ENCODE results near the gene CSPG5. TPM values are rescaled to one million over a fixed set of nuclear protein-coding genes. Genes with fewer than 3 reads are reported as not detected.

Gene CSPG5
- total RNA-seq, 1 experiment from 2014 or later = 5.7 TPM

- Histone ChIP-seq H2BK120ac (ENCODE audit: low read depth, low read length, poor library complexity, severe bottlenecking) (no peak overlapping the region), H4K20me1 (ENCODE audit: control insufficient read depth, insufficient read depth, insufficient read length) (no peaks in the 10 kb centered on the region), H4K91ac (ENCODE audit: insufficient read length, low read depth, low read length) (no peak overlapping the region), H3K4me2 (ENCODE audit: insufficient read depth, insufficient read length, low read length) (no peak overlapping the region), H3K9me3 (ENCODE audit: control insufficient read depth, low read depth, low read length) (no peaks in the 10 kb centered on the region), H3K23me2 (ENCODE audit: insufficient read length, low read depth, low read length, poor library complexity, severe bottlenecking) (no peaks in the 10 kb centered on the region), H2BK15ac (ENCODE audit: low read depth, low read length) (no peak overlapping the region), H3K4me1 (ENCODE audit: insufficient read depth, low read length) (no peaks in the 10 kb centered on the region), H2AK5ac (ENCODE audit: insufficient read length, low read length) (no peak overlapping the region), H3K14ac (ENCODE audit: insufficient read depth, low read length) (no peak overlapping the region), H2AFZ (ENCODE audit: low read length) (no peak overlapping the region), H3K79me2 (ENCODE audit: insufficient read depth, low read length) (no peaks in the 10 kb centered on the region), H4K8ac (replicated peaks; ENCODE audit: insufficient read length, low read depth, low read length) (no peak overlapping the region), H3K23ac (ENCODE audit: insufficient read length, low read depth, low read length) (no peak overlapping the region), H2BK12ac (ENCODE audit: insufficient read length, low read depth, low read length) (no peak overlapping the region), H3K27ac (ENCODE audit: insufficient read length, low read depth, low read length) (no peak overlapping the region), H3K4ac (ENCODE audit: low read depth, low read length) (no peak overlapping the region), H3K56ac (ENCODE audit: insufficient read length, low read depth, low read length) (no peak overlapping the region), H3K9ac (ENCODE audit: extremely low read depth, insufficient read length, low read length) (no peak overlapping the region), H3K18ac (ENCODE audit: insufficient read length, low read depth, low read length) (no peak overlapping the region), H2BK5ac (ENCODE audit: insufficient read length, low read length) (no peak overlapping the region), H2BK20ac (ENCODE audit: low read depth, low read length, poor library complexity, severe bottlenecking) (no peak overlapping the region), H4K5ac (ENCODE audit: insufficient read length, low read depth, low read length) (no peak overlapping the region), H3T11ph (ENCODE audit: low read length) (no peak overlapping the region), H3K27me3 (ENCODE audit: insufficient read depth, low read length) (no peaks in the 10 kb centered on the region), H3K79me1 (ENCODE audit: insufficient read depth, low read depth, low read length, poor library complexity, severe bottlenecking) (no peaks in the 10 kb centered on the region)
- peaks cover 5% of the 10 kb centered on the region for H3K27me3 Mint-ChIP-seq (ENCODE audit: low read depth)
- peaks cover 6 to 11% of the 10 kb centered on the region in 2 experiments for H3K9me3 Mint-ChIP-seq
- no peak for DNase-seq
- peaks cover 4 to 7% of the 10 kb centered on the region in 2 experiments; a peak in 3 of 4 replicates for H3K4me1 Mint-ChIP-seq
- WGBS (ENCODE audit: extremely low coverage, insufficient read length, low lambda C conversion rate) = no CpG with 5 or more reads among the region's 19 CpGs
- no peak overlapping the region for H3K27ac Mint-ChIP-seq
- no peak for TF ChIP-seq CTCF (conservative IDR thresholded peaks at IDR 0.05)
- no peaks in the 10 kb centered on the region for H3K36me3 Mint-ChIP-seq (ENCODE audit: insufficient read depth in 1 of 3, low read depth in 3 of 3)
- H3K4me3 Mint-ChIP-seq = no peak overlapping the region
These were observed 42.3 kb downstream of the CSPG5 start for GRCh38 chr3:47536221-47536891.
